IPS DF 19.7 (cell line): ENCODE results near the gene COL25A1.
"Not testable (repeated sequence)": the region's sequence is repeated elsewhere in the genome, so short reads cannot be mapped to it uniquely, and the experiment has no call there.

ENCODE experiments used
- DNase-seq: peaks from one replicate; pipeline ENCODE4 v3.0.0-alpha.2; 2013; ENCODE audit warnings: low read depth, low spot score

COL25A1 gene

GRCh38 chr4:109012286-109012880 lies 290.1 kb downstream of the COL25A1 start:
- DNase-seq = no peak

DNA sequence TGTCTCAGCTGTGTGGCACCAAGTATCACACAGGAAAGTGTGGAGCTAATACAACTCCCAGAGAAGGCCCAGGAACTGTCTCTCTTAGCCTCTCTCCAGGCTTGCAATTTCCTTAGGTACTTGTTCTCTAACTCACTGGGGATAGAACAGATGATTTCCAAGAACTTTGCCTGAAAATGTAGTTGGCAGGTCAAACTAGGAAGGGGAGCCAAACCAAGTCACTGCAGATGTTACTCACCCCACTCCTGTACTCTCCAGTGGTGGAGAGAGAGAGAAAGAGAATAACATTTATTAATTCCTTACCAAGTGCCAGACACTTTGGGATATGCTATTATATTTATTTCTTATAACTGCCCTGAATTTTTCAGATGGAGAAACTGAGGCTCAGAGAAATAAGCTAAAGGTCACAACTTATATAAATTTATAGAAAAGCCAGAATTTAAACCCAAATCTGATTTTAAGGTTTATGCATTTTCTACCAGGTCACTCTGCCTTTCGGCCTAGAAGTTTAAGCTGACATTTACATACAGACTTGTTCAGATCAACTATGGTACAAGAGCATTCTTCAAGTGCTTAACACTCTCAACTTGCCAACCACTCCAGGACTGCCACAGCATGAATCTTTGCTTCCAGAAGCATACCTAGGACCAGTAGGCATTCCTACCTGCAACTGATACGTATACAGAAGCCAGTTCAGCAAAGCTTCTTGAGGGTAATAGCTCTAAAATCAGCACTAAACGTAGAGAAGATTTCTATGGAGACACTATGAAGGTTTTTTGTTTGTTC lies 291.0 kb downstream of the COL25A1 start:
- no peak for DNase-seq

DNA sequence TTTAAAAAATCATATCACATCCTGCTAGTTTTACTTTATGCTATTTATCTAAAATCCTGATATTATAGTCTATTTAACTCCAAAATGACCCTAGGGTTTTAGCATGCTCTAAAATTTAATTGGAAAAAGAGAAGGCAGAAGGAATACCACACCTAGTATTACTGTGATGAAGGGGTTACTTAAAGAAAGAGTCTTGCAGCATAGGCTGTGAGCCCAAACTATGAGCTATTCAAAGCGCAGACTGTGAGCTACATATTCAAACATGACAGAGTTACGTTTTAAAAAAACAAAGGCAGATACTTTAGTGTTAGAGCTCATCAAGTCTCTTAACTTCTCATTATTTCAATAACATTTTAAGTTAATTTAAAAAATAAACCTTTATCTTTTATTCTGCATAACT lies 291.9 kb downstream of the COL25A1 start:
- no peak for DNase-seq

DNA sequence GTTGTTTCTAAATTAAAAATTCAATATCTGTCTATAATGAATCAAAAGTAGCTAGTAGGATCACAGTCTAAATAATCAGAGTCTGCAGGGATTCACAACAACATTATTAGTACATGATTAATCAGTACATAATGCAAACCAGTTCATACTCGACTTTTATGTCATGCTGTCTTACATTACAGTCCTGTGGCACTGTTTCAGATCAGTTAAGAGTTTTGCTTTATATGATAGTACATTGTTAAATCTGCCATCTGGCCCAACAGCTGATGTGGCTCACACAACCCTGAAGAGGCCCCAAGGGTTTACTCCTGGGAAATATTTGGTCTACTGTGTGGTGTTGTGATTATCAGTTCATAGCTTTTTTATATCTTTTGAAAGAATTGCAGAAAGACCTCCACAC lies 292.5 kb downstream of the COL25A1 start:
- no peak for DNase-seq

DNA sequence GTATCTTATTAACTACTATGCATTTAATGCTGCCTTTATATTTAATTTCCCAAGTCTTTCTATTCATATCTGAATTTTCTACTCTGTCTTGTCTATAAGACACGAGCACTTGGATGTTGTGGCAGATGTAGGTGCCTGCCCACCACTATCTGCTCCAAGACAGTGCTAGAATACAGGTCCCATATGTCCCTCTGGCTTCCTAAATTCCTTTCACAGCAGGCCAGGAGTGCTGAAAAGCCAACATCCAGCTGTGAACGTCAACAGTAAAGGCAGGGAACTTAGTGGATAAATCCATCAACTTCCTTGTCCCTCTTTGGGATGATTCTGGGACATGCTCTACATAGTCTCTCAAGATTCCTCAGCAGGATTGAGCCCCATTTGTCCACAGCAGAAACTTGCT lies 294.5 kb downstream of the COL25A1 start:
- peak; percentile 28 for DNase-seq

DNA sequence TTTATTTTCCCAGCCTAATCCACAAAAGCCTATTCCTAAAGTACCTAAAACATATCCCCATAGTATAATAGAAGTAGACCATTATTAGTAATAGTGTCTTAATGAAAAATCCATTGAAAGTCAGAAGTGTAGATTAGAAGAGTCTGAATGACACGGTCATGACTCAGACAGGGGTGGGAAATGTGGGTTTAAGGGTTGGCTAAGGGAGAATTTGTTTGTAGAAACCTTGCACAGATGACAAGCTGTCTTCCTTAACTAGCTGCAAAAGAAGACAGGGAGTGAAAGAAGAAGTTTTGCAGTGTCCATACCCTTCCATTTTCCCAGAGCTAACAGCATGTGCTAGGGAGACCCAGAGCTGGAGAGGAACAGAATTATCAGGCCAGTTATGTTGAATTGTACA lies 296.9 kb downstream of the COL25A1 start:
- no peak for DNase-seq

DNA sequence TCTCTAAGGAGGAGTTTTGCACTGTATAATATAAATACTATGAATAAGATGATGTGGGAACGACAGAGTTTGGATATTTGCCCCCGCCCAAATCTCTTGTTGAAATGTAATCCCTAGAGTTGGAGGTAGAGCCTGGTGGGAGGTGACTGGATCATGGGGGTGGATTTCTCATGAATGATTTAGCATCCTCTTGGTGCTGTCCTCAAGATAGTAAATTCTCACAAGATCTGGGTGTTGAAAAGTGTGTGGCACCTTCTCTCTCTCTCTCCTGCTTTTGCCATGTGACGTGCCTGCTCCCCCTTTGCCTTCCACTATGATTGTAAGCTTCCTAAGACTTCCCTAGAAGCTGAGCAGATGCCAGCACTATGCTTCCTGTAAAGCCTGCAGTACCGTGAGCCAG lies 298.0 kb downstream of the COL25A1 start:
- no peak for DNase-seq

DNA sequence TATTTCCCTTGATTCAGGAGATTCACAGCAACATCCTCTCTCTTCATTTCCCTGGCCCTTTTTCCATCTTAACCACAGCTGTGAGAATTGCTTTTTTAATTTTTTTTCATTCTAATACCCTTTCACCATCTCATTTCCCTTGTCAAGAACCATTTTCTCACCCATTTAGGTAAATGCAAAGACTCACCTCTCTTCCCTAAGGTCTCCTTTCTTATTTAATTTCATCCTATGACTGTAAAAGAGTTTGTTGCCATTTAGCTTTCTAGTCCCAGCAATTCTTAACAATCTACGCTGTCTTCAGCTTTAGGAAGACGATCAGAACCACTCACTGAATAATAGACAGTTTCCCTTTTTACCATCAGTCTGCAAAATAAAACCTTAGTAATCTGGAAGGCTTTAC lies 298.5 kb downstream of the COL25A1 start:
- DNase-seq = no peak

GRCh38 chr4:108991551-108992328 lies 310.7 kb downstream of the COL25A1 start:
- DNase-seq = no peak

- DNase-seq = no peak
Measured at GRCh38 chr4:108988464-108989195, 313.8 kb downstream of the COL25A1 start.

- DNase-seq = not testable (repeated sequence)
Measured at GRCh38 chr4:108984495-108984894, 318.0 kb downstream of the COL25A1 start.

- no peak for DNase-seq
Measured at GRCh38 chr4:108982402-108983185, 319.9 kb downstream of the COL25A1 start.

DNA sequence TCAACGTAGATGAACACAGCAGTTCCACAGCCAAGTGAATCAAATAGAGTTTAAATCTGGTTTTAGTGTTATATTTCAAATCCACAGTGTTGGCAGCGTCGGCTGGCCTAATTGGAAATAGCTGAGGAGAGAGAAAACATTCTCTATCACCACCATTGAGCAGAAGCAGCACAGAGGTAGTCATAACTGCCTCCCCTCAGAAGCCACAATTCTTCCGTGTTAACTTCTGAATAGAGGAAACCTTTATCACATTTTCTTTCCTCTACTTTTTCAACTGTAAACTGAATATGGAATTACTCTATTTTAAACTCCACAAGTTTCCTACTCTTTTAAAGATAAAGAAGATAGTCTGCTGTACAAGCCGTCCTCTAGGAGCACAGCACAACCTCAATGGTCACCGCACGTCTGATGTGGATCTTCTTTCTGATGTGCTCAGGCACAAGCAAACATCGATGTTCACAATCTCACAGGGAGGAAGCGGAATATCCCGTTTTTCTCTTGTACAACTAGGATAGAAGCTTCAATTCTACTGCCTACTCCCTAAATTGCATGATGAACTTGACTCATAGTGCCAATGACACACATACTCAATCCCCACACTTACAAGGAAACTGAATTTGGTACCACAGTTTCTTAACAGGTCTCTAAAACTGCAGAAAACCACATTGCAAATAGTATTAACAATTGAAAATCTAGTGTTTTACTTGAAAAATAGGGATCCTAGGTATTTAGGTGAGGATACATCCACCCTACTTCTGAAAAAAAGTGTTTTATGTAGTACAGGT lies 321.8 kb downstream of the COL25A1 start:
- no peak for DNase-seq

DNA sequence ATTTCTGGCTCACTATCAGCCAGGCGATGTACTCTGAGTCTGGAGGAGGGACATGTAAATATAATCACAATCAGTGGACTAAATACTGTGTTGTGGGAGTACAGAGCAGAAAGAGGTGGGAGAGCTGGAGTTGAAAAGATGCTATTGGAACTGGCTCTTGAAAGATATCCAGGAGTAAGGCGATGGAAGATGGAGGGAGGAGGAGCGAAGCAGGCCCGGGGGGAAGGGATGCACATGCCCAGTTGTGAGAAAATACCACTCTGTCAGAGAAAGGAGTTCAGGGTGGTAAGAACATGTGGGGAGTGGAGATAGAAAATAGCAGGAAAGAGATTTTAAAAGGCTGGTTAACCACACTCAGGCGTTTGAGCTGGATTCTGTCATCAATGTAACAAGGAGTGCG lies 322.7 kb downstream of the COL25A1 start:
- no peak for DNase-seq

- no peak for DNase-seq
Measured at GRCh38 chr4:108978066-108978465, 324.4 kb downstream of the COL25A1 start.

DNA sequence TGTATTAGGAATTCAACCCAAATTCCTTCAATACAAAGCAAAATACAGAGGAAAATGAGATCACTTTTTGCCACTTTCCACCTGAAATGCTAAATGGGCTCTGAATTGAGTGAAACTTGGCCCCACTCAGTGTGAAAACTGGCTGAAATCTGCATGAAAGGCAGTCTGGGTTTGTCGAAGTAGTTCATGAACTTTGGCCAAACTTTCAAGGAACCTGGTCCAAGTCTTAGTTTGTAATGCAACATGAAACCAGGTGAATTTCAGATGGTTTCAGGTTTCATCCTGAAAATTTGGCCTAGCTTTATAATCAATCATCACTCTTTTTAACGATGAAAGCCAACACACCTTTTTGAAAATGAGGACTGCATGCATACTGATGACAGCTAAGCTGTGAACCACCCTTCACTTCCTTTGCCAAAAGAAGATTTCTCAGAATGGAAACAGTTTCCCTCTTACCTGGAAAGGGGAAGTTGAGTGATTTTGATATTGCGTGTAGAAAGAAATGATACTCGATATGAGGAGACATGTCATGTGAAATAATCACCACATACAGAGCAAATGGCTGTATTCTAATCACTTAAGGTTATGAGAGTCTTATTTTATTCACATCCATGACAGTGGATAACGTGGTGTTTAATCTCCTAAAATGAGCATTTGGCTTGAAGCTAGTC lies 329.7 kb downstream of the COL25A1 start:
- no peak for DNase-seq

GRCh38 chr4:108971473-108971872 lies 331.0 kb downstream of the COL25A1 start:
- DNase-seq = no peak

DNA sequence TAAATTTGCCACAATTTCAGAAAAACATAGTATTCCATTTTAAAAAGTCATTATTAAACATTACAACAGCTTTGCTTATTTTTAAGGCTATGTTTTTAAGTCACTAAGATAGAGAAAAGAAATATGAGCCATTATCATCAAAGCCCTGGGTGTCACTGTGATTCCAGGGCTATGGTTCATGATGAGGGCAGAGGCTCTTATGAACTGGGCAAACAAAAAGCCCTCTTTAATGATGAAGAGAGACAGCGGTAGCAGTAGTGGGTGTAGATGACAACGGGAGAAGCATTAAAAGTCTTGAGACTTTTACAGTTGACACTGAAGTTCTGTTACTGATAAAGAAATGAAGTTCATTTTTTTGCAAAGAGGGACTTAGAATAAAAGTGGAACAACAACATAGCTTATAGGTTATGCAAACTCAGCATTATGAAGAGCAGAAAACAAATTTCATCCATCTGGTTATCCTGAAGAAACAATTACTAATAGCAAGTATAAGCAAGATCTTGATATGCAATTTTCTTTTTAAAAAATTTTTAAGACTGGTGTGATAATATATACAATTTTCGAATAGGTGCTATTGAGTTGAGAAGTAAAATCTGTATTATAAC lies 336.9 kb downstream of the COL25A1 start:
- no peak for DNase-seq

DNA sequence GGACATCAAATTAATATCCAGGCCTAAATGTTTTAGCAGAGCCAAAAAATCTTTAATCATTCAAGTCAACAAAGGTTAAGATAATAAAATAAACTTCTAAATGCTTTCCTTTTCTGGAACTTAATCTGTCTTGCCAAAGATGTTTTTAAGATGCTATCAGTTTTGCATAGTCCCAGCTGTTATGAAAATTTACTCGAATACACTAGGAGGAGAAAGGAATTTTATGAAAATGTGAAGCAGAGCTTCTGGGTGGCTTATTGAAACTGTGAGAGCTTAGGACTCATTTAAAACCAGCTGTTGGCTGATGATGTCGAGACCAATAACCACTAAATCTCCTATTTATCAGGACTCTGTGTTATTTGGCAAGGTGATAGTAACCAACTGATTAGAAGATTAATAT lies 337.4 kb downstream of the COL25A1 start:
- no peak for DNase-seq
